Prostate gland (tissue), 2 donors: ENCODE measurements around the gene MTCH1. TPM values are rescaled to one million over a fixed set of nuclear protein-coding genes. Genes with fewer than 3 reads are reported as not detected.

Source experiments
- DNase-seq: peaks from one replicate; pipeline ENCODE4 v3.0.0-alpha.2; 2019; ENCODE audit warnings: low spot score
- H3K27ac ChIP-seq, 2 donors: fragments of 200-600 bp; sonication (generic); 2 replicates each; pipeline ENCODE4 v1.5.1; 2017 to 2019
- H3K27me3 ChIP-seq: fragments of 200-600 bp; sonication (generic); replicated peaks from 2 replicates; pipeline ENCODE4 v1.5.1; 2019; ENCODE audit not compliant: insufficient read depth
- H3K36me3 ChIP-seq, 2 donors: fragments of 200-600 bp; sonication (generic); 1 replicate in 1 of 2; 2 replicates in 1 of 2; pipeline versions ENCODE4 v1.5.1 to v1.8.1; 2017 to 2019
- H3K4me1 ChIP-seq: fragments of 200-600 bp; sonication (generic); replicated peaks from 2 replicates; pipeline ENCODE4 v1.5.1; 2019
- H3K4me3 ChIP-seq, 2 donors: fragments of 200-600 bp; sonication (generic); 2 replicates each; pipeline ENCODE4 v1.5.1; 2017 to 2019
- H3K9me3 ChIP-seq: fragments of 200-600 bp; sonication (generic); 2 replicates; pipeline ENCODE4 v1.5.1; 2017
- CTCF ChIP-seq, 4 experiments: fragments of 200-600 bp in 2 of 4; fragments of 450-650 bp in 2 of 4; sonication (generic) in 2 of 4; IDR thresholded peaks; 1 replicate in 3 of 4; 2 replicates in 1 of 4; pipeline ENCODE4 v1.5.1; 2016 to 2019; ENCODE audit warnings: antibody characterized with exemption in 4 of 4, mild to moderate bottlenecking in 2 of 4, moderate library complexity in 2 of 4
- POLR2A ChIP-seq: fragments of 450-650 bp; IDR thresholded peaks from one replicate; pipeline ENCODE4 v1.6.1; 2016; ENCODE audit warnings: antibody characterized with exemption, mild to moderate bottlenecking
- POLR2AphosphoS5 ChIP-seq: sonication (generic); formaldehyde crosslinking; IDR thresholded peaks from one replicate; pipeline ENCODE4 v1.6.1; 2017; ENCODE audit warnings: antibody characterized with exemption
- WGBS: methylation state at CpG from one replicate; pipeline ENCODE4 v1.1.5; 2018; 5-methylcytosine and 5-hydroxymethylcytosine counted together
- intact Hi-C: fragments of 100-400 bp; cut with DNase I; formaldehyde crosslinking; loops from one replicate; pipeline ENCODE4 v1.14.2; 2022
- total RNA-seq, 2 donors: library from RNA; depleted of rRNA; stranded (reverse); fragments of >200 nt; gene quantifications; one replicate each; pipeline ENCODE4 v1.1.0, GENCODE V29; 2016

MTCH1 gene
- total RNA-seq, 2 donors from 2014 or later = 269 to 367 TPM

DNA sequence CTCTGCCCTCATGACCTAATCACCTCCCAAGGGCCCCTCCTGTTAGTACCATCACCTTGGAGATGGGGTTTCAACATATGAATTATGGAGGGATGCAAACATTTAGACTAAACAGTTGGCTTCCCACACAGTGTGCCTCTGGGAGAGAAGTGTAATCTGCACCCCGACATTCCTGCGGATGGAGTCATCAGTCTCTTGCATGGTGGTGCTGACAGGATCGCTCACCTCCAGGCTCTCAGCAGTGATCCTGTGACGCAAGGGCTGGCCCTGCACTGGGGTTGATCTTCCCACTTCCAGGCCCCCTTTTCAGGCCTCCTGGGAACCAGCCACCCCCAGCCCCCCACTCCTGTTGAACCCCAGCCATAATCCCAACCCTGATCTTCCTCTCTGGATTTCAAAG lies 47.5 kb downstream of the MTCH1 start:
- Histone ChIP-seq H3K36me3 (no peaks in the 10 kb centered on the region), H3K27me3 (no peaks in the 10 kb centered on the region), H3K4me1 (no peaks in the 10 kb centered on the region), H3K4me3 (no peak overlapping the region), H3K9me3 (no peaks in the 10 kb centered on the region), H3K27ac (no peak overlapping the region)
- no peak for DNase-seq
- 98% methylated on average over 4 of the region's 4 CpGs for WGBS
- intact Hi-C loops = no loop called here
- no peak for TF ChIP-seq POLR2A
- no peak for TF ChIP-seq CTCF (IDR thresholded peaks at IDR 0.05)
- no peak for TF ChIP-seq POLR2AphosphoS5

DNA sequence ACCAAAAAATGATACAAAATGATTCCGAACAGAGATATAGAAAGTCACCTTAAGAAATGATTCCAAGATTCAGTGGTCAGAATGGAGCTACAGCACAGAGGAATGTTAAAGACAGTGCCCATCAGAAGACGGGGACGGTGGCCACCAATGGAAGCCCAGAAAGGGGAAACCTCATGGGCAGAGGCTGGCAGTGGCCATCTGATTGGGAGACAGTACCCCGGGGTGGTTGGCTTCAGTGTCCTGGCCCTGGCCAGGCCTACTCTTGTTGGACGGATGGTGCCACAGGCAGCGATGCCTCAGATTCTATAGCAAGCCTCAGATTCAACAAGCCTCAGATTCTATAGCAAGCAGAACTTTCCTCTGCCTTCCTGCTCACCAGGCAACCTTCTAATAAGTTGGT lies 48.1 kb downstream of the MTCH1 start:
- H3K4me3 ChIP-seq = no peak overlapping the region
- TF ChIP-seq POLR2AphosphoS5 (no peak), CTCF (IDR thresholded peaks at IDR 0.05) (no peak), POLR2A (no peak)
- H3K27ac ChIP-seq = no peak overlapping the region
- no peak for DNase-seq
- 97% methylated on average over 6 of the region's 6 CpGs for WGBS
- no peaks in the 10 kb centered on the region for H3K36me3 ChIP-seq
- H3K9me3 ChIP-seq = no peaks in the 10 kb centered on the region
- no peaks in the 10 kb centered on the region for H3K4me1 ChIP-seq
- intact Hi-C loops = no loop called here
- no peaks in the 10 kb centered on the region for H3K27me3 ChIP-seq

DNA sequence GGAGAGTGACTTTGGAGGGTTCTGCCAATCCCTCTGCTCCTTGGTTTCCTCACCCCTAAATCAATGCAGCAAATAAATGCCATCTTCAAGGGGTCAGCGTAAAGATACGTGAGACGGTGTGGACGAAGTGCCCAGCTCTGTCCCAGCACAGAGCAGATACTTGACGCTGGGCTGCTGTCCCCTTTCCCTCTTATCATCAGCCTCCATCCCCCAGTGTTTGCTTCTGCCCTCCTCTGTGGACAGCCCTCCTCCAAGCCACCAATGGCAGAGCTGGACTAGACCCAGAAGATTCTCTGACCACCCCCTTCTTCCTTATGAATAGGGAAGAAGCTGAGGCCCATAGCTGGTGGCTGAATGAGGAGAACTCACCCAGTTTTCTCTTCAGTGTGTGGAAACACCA lies 49.2 kb downstream of the MTCH1 start:
- no peak overlapping the region for H3K4me3 ChIP-seq
- H3K36me3 ChIP-seq = no peaks in the 10 kb centered on the region
- no peaks in the 10 kb centered on the region for H3K4me1 ChIP-seq
- H3K9me3 ChIP-seq = no peaks in the 10 kb centered on the region
- DNase-seq = no peak
- intact Hi-C loops = no loop called here
- no peaks in the 10 kb centered on the region for H3K27me3 ChIP-seq
- TF ChIP-seq POLR2A = no peak
- TF ChIP-seq CTCF (IDR thresholded peaks at IDR 0.05) = no peak
- TF ChIP-seq POLR2AphosphoS5 = no peak
- no peak overlapping the region for H3K27ac ChIP-seq
- WGBS = 97% methylated on average over 5 of the region's 5 CpGs

GRCh38 chr6:36934901-36935300 lies 51.1 kb downstream of the MTCH1 start:
- Histone ChIP-seq H3K9me3 (no peaks in the 10 kb centered on the region), H3K36me3 (no peaks in the 10 kb centered on the region), H3K27me3 (no peaks in the 10 kb centered on the region), H3K27ac (no peak overlapping the region), H3K4me1 (no peaks in the 10 kb centered on the region), H3K4me3 (no peak overlapping the region)
- TF ChIP-seq POLR2AphosphoS5 = no peak
- WGBS = 88% methylated on average over 7 of the region's 7 CpGs
- no peak for DNase-seq
- intact Hi-C loops = no loop called here

DNA sequence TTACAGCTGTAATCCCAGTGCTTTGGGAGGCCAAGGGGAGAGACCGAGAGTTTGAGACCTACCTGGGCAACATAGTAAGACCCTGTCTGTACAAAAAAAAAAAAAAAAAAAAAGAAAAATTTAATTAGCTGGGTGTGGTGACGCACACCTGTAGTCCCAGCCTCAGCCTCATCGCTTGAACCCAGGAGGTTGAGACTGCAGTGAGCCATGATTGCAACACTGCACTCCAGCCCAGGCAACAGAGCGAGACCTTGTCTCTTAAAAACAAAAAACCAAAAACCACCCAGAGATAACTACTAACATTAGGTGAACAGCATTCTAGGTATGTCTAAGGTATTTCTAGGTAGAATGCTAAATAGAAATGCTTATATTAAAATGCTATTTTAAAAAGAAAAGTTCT lies 52.5 kb downstream of the MTCH1 start:
- no peaks in the 10 kb centered on the region for H3K27me3 ChIP-seq
- H3K36me3 ChIP-seq = no peaks in the 10 kb centered on the region
- no peak for DNase-seq
- H3K4me1 ChIP-seq = no peaks in the 10 kb centered on the region
- no peak overlapping the region for H3K4me3 ChIP-seq
- no peak overlapping the region for H3K27ac ChIP-seq
- intact Hi-C loops = no loop called here
- WGBS = 96% methylated on average over 4 of the region's 4 CpGs
- H3K9me3 ChIP-seq = no peaks in the 10 kb centered on the region
- TF ChIP-seq POLR2AphosphoS5 (no peak), CTCF (IDR thresholded peaks at IDR 0.05) (no peak), POLR2A (no peak)
